ENCODE results near the gene TSHZ2. TPM values are rescaled to one million over a fixed set of nuclear protein-coding genes. Genes with fewer than 3 reads are reported as not detected.

Gene TSHZ2
- total RNA-seq, 1 experiment from 2014 or later: 0.07 TPM

DNA sequence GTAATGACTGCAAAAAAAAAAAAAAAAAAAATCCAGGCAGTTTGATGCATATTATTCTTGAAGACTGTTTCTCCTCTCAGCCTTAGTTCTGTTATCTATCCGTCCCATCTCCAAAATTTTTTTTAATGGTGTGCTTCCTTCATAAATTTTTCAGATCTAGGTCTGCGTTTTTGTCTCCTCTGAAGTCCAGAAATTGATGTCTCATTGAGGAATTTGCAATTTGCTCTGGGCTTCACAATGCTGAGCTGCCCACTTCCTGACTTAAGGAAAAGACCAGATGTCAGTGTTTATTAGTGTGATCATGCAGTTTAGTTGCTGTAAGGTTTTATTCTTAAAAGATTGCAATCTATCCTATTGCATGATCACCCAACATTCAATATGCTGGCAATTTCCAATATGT is 323.9 kb downstream of the TSHZ2 start:
- no peak overlapping the region for H2AFZ ChIP-seq (ENCODE audit: low read length)
- Mint-ChIP-seq H3K4me1 (peaks cover 9 to 10% of the 10 kb centered on the region in 2 experiments), H3K27me3 (ENCODE audit: low read depth) (no peaks in the 10 kb centered on the region; the same call in 1 of the 2 replicates), H3K36me3 (ENCODE audit: insufficient read depth in 1 of 3, low read depth in 3 of 3) (no peaks in the 10 kb centered on the region), H3K9me3 (no peaks in the 10 kb centered on the region), H3K4me3 (no peak overlapping the region), H3K27ac (no peak overlapping the region)
- H3K4me2 ChIP-seq (ENCODE audit: insufficient read depth, insufficient read length, low read length): no peak overlapping the region
- no peak overlapping the region for H3K14ac ChIP-seq (ENCODE audit: insufficient read depth, low read length)
- H3K27ac ChIP-seq (ENCODE audit: insufficient read length, low read depth, low read length): no peak overlapping the region
- H4K8ac ChIP-seq (replicated peaks; ENCODE audit: insufficient read length, low read depth, low read length): no peak overlapping the region
- H4K5ac ChIP-seq (ENCODE audit: insufficient read length, low read depth, low read length): no peak overlapping the region
- no peaks in the 10 kb centered on the region for H4K20me1 ChIP-seq (ENCODE audit: control insufficient read depth, insufficient read depth, insufficient read length)
- H3K4me1 ChIP-seq (ENCODE audit: insufficient read depth, low read length): no peaks in the 10 kb centered on the region
- no peak overlapping the region for H4K91ac ChIP-seq (ENCODE audit: insufficient read length, low read depth, low read length)
- no peaks in the 10 kb centered on the region for H3K27me3 ChIP-seq (ENCODE audit: insufficient read depth, low read length)
- H3K4ac ChIP-seq (ENCODE audit: low read depth, low read length): no peak overlapping the region
- H2BK120ac ChIP-seq (ENCODE audit: low read depth, low read length, poor library complexity, severe bottlenecking): no peak overlapping the region
- H3K9me3 ChIP-seq (ENCODE audit: control insufficient read depth, low read depth, low read length): no peaks in the 10 kb centered on the region
- TF ChIP-seq, protein P1, sequence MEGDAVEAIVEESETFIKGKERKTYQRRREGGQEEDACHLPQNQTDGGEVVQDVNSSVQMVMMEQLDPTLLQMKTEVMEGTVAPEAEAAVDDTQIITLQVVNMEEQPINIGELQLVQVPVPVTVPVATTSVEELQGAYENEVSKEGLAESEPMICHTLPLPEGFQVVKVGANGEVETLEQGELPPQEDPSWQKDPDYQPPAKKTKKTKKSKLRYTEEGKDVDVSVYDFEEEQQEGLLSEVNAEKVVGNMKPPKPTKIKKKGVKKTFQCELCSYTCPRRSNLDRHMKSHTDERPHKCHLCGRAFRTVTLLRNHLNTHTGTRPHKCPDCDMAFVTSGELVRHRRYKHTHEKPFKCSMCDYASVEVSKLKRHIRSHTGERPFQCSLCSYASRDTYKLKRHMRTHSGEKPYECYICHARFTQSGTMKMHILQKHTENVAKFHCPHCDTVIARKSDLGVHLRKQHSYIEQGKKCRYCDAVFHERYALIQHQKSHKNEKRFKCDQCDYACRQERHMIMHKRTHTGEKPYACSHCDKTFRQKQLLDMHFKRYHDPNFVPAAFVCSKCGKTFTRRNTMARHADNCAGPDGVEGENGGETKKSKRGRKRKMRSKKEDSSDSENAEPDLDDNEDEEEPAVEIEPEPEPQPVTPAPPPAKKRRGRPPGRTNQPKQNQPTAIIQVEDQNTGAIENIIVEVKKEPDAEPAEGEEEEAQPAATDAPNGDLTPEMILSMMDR (conservative IDR thresholded peaks at IDR 0.05): no peak
- no peaks in the 10 kb centered on the region for H3K23me2 ChIP-seq (ENCODE audit: insufficient read length, low read depth, low read length, poor library complexity, severe bottlenecking)
- H2BK12ac ChIP-seq (ENCODE audit: insufficient read length, low read depth, low read length): no peak overlapping the region
- no peak overlapping the region for H3K9ac ChIP-seq (ENCODE audit: extremely low read depth, insufficient read length, low read length)
- H2AK5ac ChIP-seq (ENCODE audit: insufficient read length, low read length): no peak overlapping the region
- no CpG with 5 or more reads among the region's 2 CpGs for WGBS (ENCODE audit: extremely low coverage, insufficient read length, low lambda C conversion rate)
- H3K18ac ChIP-seq (ENCODE audit: insufficient read length, low read depth, low read length): no peak overlapping the region
- DNase-seq: no peak
- H3K79me1 ChIP-seq (ENCODE audit: insufficient read depth, low read depth, low read length, poor library complexity, severe bottlenecking): no peaks in the 10 kb centered on the region
- no peak overlapping the region for H3T11ph ChIP-seq (ENCODE audit: low read length)
- H2BK5ac ChIP-seq (ENCODE audit: insufficient read length, low read length): no peak overlapping the region
- H3K56ac ChIP-seq (ENCODE audit: insufficient read length, low read depth, low read length): no peak overlapping the region
- H3K79me2 ChIP-seq (ENCODE audit: insufficient read depth, low read length): no peaks in the 10 kb centered on the region
- H2BK20ac ChIP-seq (ENCODE audit: low read depth, low read length, poor library complexity, severe bottlenecking): no peak overlapping the region
- H3K23ac ChIP-seq (ENCODE audit: insufficient read length, low read depth, low read length): no peak overlapping the region
- H2BK15ac ChIP-seq (ENCODE audit: low read depth, low read length): no peak overlapping the region

Measured in H9 (cell line).